Trophoblast cell (in vitro differentiated cells and primary cell): ENCODE data around the gene COX19.
A peak's percentile ranks its signal among the peaks of the same experiment; 100 is the strongest.
"Not testable (repeated sequence)": the region's sequence is repeated elsewhere in the genome, so short reads cannot be mapped to it uniquely, and the experiment has no call there.

Source experiments
- DNase-seq, 2 donors: peaks; one replicate each; pipeline ENCODE4 v3.0.0-alpha.2; 2016
- H2AFZ ChIP-seq: 2 replicates; pipeline ENCODE4 v1.6.1; 2013; ENCODE audit warnings: low read length, moderate library complexity, mild to moderate bottlenecking; ENCODE audit not compliant: insufficient read depth, poor library complexity
- H2AK5ac ChIP-seq: 2 replicates; pipeline ENCODE4 v1.6.1; 2013; ENCODE audit warnings: mild to moderate bottlenecking, low read length
- H2BK120ac ChIP-seq: 2 replicates; pipeline ENCODE4 v1.6.1; 2013; ENCODE audit warnings: low read length, mild to moderate bottlenecking, moderate library complexity; ENCODE audit not compliant: insufficient read depth, poor library complexity
- H2BK12ac ChIP-seq: 2 replicates; pipeline ENCODE4 v1.6.1; 2013; ENCODE audit warnings: mild to moderate bottlenecking, low read length, moderate library complexity
- H2BK5ac ChIP-seq: 2 replicates; pipeline ENCODE4 v1.6.1; 2013; ENCODE audit warnings: low read length, low read depth, moderate library complexity, mild to moderate bottlenecking; ENCODE audit not compliant: poor library complexity
- H3K14ac ChIP-seq: 2 replicates; pipeline ENCODE4 v1.6.1; 2013; ENCODE audit warnings: mild to moderate bottlenecking, low read length
- H3K18ac ChIP-seq: 2 replicates; pipeline ENCODE4 v1.6.1; 2013; ENCODE audit warnings: mild to moderate bottlenecking, low read length
- H3K23ac ChIP-seq: 2 replicates; pipeline ENCODE4 v1.6.1; 2013; ENCODE audit warnings: low read length
- H3K27ac ChIP-seq: 2 replicates; pipeline ENCODE4 v1.5.1; 2013; ENCODE audit warnings: low read depth, mild to moderate bottlenecking, inconsistent platforms, low read length, moderate library complexity
- H3K27me3 ChIP-seq: 2 replicates; pipeline ENCODE4 v1.6.1; 2013; ENCODE audit warnings: inconsistent platforms, mild to moderate bottlenecking, low read length, moderate library complexity; ENCODE audit not compliant: insufficient read depth
- H3K36me3 ChIP-seq, 2 experiments: 1 replicate in 1 of 2; 2 replicates in 1 of 2; pipeline ENCODE4 v1.6.1; 2013; ENCODE audit warnings: low read length in 2 of 2, mild to moderate bottlenecking in 2 of 2, moderate library complexity in 1 of 2; ENCODE audit not compliant: insufficient read depth in 2 of 2, control insufficient read depth in 1 of 2
- H3K4ac ChIP-seq: 2 replicates; pipeline ENCODE4 v1.6.1; 2013; ENCODE audit warnings: low read depth, mild to moderate bottlenecking, low read length, moderate library complexity
- H3K4me1 ChIP-seq, 2 experiments: 1 replicate in 1 of 2; 2 replicates in 1 of 2; pipeline ENCODE4 v1.6.1; 2013; ENCODE audit warnings: low read length in 2 of 2, mild to moderate bottlenecking in 2 of 2, moderate library complexity in 1 of 2; ENCODE audit not compliant: insufficient read depth in 2 of 2, control insufficient read depth in 1 of 2
- H3K4me2 ChIP-seq: 2 replicates; pipeline ENCODE4 v1.6.1; 2013; ENCODE audit warnings: inconsistent platforms, mild to moderate bottlenecking, low read length, moderate library complexity
- H3K4me3 ChIP-seq: 2 replicates; pipeline ENCODE4 v1.5.1; 2013; ENCODE audit warnings: mild to moderate bottlenecking, low read depth, low read length, inconsistent platforms
- H3K79me1 ChIP-seq: one replicate; pipeline ENCODE4 v1.6.1; 2013; ENCODE audit warnings: low read length
- H3K79me2 ChIP-seq: 2 replicates; pipeline ENCODE4 v1.6.1; 2013; ENCODE audit warnings: low read length, mild to moderate bottlenecking; ENCODE audit not compliant: control insufficient read depth, insufficient read depth, poor library complexity
- H3K9ac ChIP-seq: 2 replicates; pipeline ENCODE4 v1.6.1; 2013; ENCODE audit warnings: mild to moderate bottlenecking, low read length
- H3K9me3 ChIP-seq: 2 replicates; pipeline ENCODE4 v1.6.1; 2013; ENCODE audit warnings: low read depth, mild to moderate bottlenecking, control low read depth, inconsistent platforms, low read length; ENCODE audit not compliant: insufficient read depth
- H4K12ac ChIP-seq: 2 replicates; pipeline ENCODE4 v1.6.1; 2013; ENCODE audit warnings: low read depth, mild to moderate bottlenecking, low read length, moderate library complexity
- H4K8ac ChIP-seq: 2 replicates; pipeline ENCODE4 v1.6.1; 2013; ENCODE audit warnings: low read depth, mild to moderate bottlenecking, low read length, moderate library complexity
- H4K91ac ChIP-seq: one replicate; pipeline ENCODE4 v1.6.1; 2013; ENCODE audit warnings: low read depth, mild to moderate bottlenecking, low read length, moderate library complexity
- WGBS: extraction: QIAGEN DNeasy Blood & Tissue Kit; methylation state at CpG from one replicate; pipeline ENCODE4 v1.1.7; 2013; ENCODE audit warnings: missing lambda C conversion rate; ENCODE audit not compliant: insufficient read length, insufficient coverage; ENCODE audit errors: extremely low coverage; 5-methylcytosine and 5-hydroxymethylcytosine counted together

The COX19 gene

DNA sequence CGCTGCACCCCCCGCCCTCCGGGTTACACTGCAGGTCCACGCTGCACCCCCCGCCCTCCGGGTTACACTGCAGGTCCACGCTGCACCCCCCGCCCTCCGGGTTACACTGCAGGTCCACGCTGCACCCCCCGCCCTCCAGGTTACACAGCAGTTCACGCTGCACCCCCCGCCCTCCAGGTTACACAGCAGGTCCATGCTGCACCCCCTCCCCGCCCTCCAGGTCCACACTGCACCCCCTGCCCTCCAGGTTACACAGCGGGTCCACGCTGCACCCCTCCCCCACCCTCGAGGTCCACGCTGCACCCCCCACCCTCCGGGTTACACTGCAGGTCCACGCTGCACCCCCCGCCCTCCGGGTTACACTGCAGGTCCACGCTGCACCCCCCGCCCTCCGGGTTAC is 51.3 kb downstream of the COX19 start:
- not testable (repeated sequence) for H4K91ac ChIP-seq, H2AK5ac ChIP-seq, H3K23ac ChIP-seq, H3K4me1 ChIP-seq, H3K79me2 ChIP-seq, H3K9ac ChIP-seq, H3K4me3 ChIP-seq, H4K8ac ChIP-seq, H3K27ac ChIP-seq, H3K14ac ChIP-seq, H3K27me3 ChIP-seq, H2BK12ac ChIP-seq, H3K4me2 ChIP-seq, H3K18ac ChIP-seq, H3K79me1 ChIP-seq, H2AFZ ChIP-seq, H3K4ac ChIP-seq, H3K36me3 ChIP-seq, H2BK5ac ChIP-seq, H2BK120ac ChIP-seq, H4K12ac ChIP-seq, DNase-seq, H3K9me3 ChIP-seq
- no CpG with 5 or more reads among the region's 25 CpGs for WGBS

DNA sequence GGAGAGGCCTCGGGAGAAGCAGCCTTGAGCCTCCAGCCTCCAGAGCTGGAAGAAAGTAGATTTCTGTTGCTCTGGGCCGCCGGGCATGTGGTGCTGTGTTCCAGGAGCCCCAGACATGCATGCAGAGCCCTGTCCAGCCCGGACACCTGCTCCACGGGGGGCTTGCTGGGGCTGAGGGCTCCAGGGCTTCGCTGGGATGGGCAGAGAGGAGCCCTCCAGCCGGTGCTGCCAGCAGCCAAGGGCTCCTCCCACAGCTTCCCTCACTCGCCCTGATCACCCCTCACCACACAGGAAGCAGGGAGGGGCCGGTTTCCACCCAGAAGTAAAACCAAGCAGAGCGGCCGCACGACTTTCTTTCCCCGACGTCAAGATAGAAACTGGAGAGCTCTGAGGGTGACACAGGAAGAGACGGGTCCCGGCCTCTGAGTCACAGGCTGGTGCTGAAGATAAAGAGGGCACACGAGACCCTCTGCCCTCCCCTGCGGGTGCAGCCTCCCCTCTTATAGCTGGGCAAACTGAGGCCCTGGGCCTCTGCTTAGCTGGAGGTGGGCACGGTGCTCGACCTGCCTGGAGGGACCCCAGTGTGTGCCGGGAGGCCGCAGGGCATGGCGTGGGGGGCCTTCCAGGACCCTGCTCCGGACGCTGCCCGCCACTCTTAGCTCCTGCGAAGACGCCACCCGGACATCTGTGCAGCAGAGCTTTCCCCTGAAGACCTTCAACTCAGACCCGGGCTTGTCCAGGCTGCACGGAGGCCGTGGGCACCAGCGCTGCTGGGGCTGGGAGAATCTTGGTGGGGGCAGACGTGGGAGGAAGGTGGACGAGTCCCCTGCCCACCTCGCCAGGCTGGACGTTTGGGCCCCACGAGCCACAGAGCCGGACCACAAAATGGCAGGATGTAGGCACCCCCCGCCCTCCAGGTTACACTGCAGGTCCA is 52.0 kb downstream of the COX19 start:
- no peak overlapping the region for H2BK120ac ChIP-seq
- H3K9ac ChIP-seq: no peak overlapping the region
- no peak overlapping the region for H2AK5ac ChIP-seq
- H3K27me3 ChIP-seq: no peaks in the 10 kb centered on the region
- no peak overlapping the region for H2BK5ac ChIP-seq
- no peak overlapping the region for H4K8ac ChIP-seq
- no peak overlapping the region for H3K18ac ChIP-seq
- H2AFZ ChIP-seq: peak overlapping the region; percentile 8
- H3K79me2 ChIP-seq: no peaks in the 10 kb centered on the region
- no peaks in the 10 kb centered on the region for H3K36me3 ChIP-seq
- no peak overlapping the region for H3K27ac ChIP-seq
- no peak overlapping the region for H2BK12ac ChIP-seq
- peaks cover 2 to 6% of the 10 kb centered on the region in 2 experiments for H3K4me1 ChIP-seq
- WGBS: no CpG with 5 or more reads among the region's 40 CpGs
- H3K23ac ChIP-seq: no peak overlapping the region
- H3K79me1 ChIP-seq: no peaks in the 10 kb centered on the region
- H3K4ac ChIP-seq: no peak overlapping the region
- peak overlapping the region; percentile 7 for H4K91ac ChIP-seq
- H4K12ac ChIP-seq: no peak overlapping the region
- H3K9me3 ChIP-seq: no peaks in the 10 kb centered on the region
- peak in 1 of 2 donors; percentile 48 for DNase-seq
- no peak overlapping the region for H3K4me2 ChIP-seq
- H3K14ac ChIP-seq: no peak overlapping the region
- H3K4me3 ChIP-seq: no peak overlapping the region

DNA sequence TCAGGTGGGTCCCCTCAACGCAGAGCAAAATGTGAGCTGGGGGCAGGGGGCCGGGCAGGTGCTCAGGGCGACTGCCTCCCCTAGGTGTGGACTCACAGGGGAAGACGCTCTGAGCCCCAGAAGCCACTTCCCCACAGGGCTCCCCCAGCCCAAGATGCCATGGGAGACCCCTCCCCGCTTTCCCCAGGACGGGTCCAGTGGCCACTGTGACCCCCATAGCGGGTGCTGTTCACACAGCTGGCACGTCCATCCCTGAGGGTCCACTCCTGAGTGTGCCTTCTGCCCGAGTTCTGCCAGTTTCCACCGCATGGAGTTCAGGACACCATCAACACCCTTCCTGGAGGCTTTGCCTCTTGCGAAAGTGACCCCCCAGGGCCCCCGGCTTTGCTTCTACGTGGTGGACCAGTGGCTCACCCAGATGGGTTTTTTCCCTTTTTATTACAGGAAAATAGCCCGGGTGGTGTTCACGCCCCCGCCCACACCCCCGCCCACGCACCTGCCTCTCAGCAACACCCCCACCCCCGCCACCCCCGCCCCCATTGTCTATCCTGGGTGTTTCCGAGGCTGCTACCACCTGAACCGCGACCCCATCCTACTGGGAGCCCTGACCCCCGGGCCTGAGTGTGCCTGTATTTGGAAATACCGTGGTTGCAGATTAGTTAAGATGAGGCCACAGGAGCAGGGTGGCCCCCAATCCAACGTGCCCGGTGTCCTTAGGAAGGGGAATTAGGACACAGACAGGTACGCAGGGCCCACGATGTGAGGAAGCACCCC is 52.8 kb downstream of the COX19 start:
- Histone ChIP-seq H3K79me1 (no peaks in the 10 kb centered on the region), H3K18ac (no peak overlapping the region), H4K91ac (no peak overlapping the region), H3K27ac (no peak overlapping the region), H3K79me2 (no peaks in the 10 kb centered on the region), H2BK12ac (no peak overlapping the region), H3K14ac (no peak overlapping the region), H3K23ac (no peak overlapping the region), H3K27me3 (no peaks in the 10 kb centered on the region), H2BK5ac (no peak overlapping the region), H3K4me1 (peaks cover 2 to 6% of the 10 kb centered on the region in 2 experiments), H2AFZ (no peak overlapping the region), H2AK5ac (no peak overlapping the region), H3K4ac (no peak overlapping the region), H3K9me3 (no peaks in the 10 kb centered on the region), H3K4me3 (no peak overlapping the region), H3K4me2 (no peak overlapping the region), H4K8ac (no peak overlapping the region), H3K9ac (no peak overlapping the region), H4K12ac (no peak overlapping the region), H3K36me3 (no peaks in the 10 kb centered on the region), H2BK120ac (no peak overlapping the region)
- no CpG with 5 or more reads among the region's 29 CpGs for WGBS
- no peak for DNase-seq

DNA sequence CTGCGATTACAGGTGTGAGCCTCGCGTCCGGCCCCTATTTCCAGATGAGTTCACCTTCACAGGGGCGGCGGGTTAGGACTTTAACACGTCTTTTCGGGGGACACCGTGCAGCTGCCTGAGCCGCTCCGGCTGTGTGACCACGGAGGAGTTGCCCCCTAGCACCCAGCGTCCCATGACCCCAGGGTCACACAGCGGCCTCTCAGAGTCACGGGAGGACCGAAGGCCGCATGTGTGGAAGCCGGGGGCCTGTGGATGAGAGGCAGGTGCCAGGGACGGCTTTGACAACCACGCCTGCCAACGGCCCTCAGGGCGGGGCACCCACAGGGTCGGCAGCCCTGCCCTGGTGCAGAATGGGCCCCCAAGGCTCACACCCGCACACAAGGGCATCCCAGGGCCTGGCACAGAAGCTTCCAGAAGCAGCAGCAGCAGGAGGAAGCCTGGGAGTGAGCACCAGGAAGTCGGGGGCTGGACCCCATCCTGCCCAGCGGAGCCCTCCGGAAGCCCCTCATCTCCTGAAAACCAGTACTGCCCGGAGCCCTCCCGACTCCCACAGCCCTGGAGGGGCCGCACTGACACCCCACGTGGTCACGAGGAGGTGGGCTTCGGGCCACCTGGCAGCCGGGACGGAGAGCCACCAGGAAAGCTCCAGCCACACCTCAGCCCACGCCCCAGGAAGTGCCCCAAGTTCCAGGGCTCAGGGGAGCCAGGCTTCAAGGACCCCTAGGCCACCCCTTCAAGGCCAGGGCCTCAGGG is 53.6 kb downstream of the COX19 start:
- Histone ChIP-seq H2AK5ac (no peak overlapping the region), H2AFZ (no peak overlapping the region), H3K14ac (no peak overlapping the region), H2BK120ac (no peak overlapping the region), H2BK5ac (no peak overlapping the region), H3K4me2 (no peak overlapping the region), H4K91ac (no peak overlapping the region), H4K12ac (no peak overlapping the region), H3K4ac (no peak overlapping the region), H3K4me1 (peaks cover 2 to 6% of the 10 kb centered on the region in 2 experiments), H3K4me3 (no peak overlapping the region), H3K27ac (no peak overlapping the region), H3K79me1 (no peaks in the 10 kb centered on the region), H3K9me3 (no peaks in the 10 kb centered on the region), H3K36me3 (no peaks in the 10 kb centered on the region), H3K27me3 (no peaks in the 10 kb centered on the region), H4K8ac (no peak overlapping the region), H2BK12ac (no peak overlapping the region), H3K18ac (no peak overlapping the region), H3K79me2 (no peaks in the 10 kb centered on the region), H3K9ac (no peak overlapping the region), H3K23ac (no peak overlapping the region)
- DNase-seq: no peak
- no CpG with 5 or more reads among the region's 36 CpGs for WGBS
